ENCODE data around the gene ST6GALNAC4.
A peak's percentile ranks its signal among the peaks of the same experiment; 100 is the strongest.

The ST6GALNAC4 gene

GRCh38 chr9:127916720-127917581 lies at the start of gene ST6GALNAC4:
Gene ST6GALNAC4 (minus strand): TSS chr9:127917041. CDS start chr9:127916419, 622 bp downstream.
- Mint-ChIP-seq H3K4me1 (ENCODE audit: low read depth) (peaks cover 49% of the 10 kb centered on the region), H3K36me3 (no peaks in the 10 kb centered on the region), H3K9me3 (ENCODE audit: low read depth) (no peaks in the 10 kb centered on the region), H3K4me3 (peak within 1 kb of the TSS; percentile 91), H3K27me3 (no peaks in the 10 kb centered on the region), H3K27ac (peak within 1 kb of the TSS; percentile 89)

GRCh38 chr9:127965953-127966352 lies 49.1 kb upstream of the ST6GALNAC4 start:
- peaks cover 7% of the 10 kb centered on the region for H3K36me3 Mint-ChIP-seq
- H3K9me3 Mint-ChIP-seq (ENCODE audit: low read depth) = no peaks in the 10 kb centered on the region
- H3K27ac Mint-ChIP-seq = peak overlapping the region; percentile 98
- H3K27me3 Mint-ChIP-seq = no peaks in the 10 kb centered on the region
- peaks cover 99% of the 10 kb centered on the region for H3K4me1 Mint-ChIP-seq (ENCODE audit: low read depth)
- H3K4me3 Mint-ChIP-seq = peak overlapping the region; percentile 85

GRCh38 chr9:127963359-127964064 lies 46.7 kb upstream of the ST6GALNAC4 start:
- H3K9me3 Mint-ChIP-seq (ENCODE audit: low read depth) = no peaks in the 10 kb centered on the region
- H3K4me1 Mint-ChIP-seq (ENCODE audit: low read depth) = peaks cover 99% of the 10 kb centered on the region
- H3K36me3 Mint-ChIP-seq = peaks cover 9% of the 10 kb centered on the region
- no peaks in the 10 kb centered on the region for H3K27me3 Mint-ChIP-seq
- H3K27ac Mint-ChIP-seq = peak overlapping the region; percentile 98
- H3K4me3 Mint-ChIP-seq = peak overlapping the region; percentile 72

GRCh38 chr9:127963041-127963358 lies 46.2 kb upstream of the ST6GALNAC4 start:
- H3K27ac Mint-ChIP-seq = peak overlapping the region; percentile 98
- H3K27me3 Mint-ChIP-seq = no peaks in the 10 kb centered on the region
- H3K4me1 Mint-ChIP-seq (ENCODE audit: low read depth) = peaks cover 99% of the 10 kb centered on the region
- H3K4me3 Mint-ChIP-seq = peak overlapping the region; percentile 72
- no peaks in the 10 kb centered on the region for H3K9me3 Mint-ChIP-seq (ENCODE audit: low read depth)
- peaks cover 9% of the 10 kb centered on the region for H3K36me3 Mint-ChIP-seq

- no peaks in the 10 kb centered on the region for H3K9me3 Mint-ChIP-seq (ENCODE audit: low read depth)
- peaks cover 10% of the 10 kb centered on the region for H3K36me3 Mint-ChIP-seq
- H3K27ac Mint-ChIP-seq = peak overlapping the region; percentile 98
- H3K27me3 Mint-ChIP-seq = no peaks in the 10 kb centered on the region
- peak overlapping the region; percentile 65 for H3K4me3 Mint-ChIP-seq
- peaks cover 99% of the 10 kb centered on the region for H3K4me1 Mint-ChIP-seq (ENCODE audit: low read depth)
Observed at GRCh38 chr9:127962278-127962677, 45.4 kb upstream of the ST6GALNAC4 start.

GRCh38 chr9:127961613-127962155 lies 44.8 kb upstream of the ST6GALNAC4 start:
- peak overlapping the region; percentile 65 for H3K4me3 Mint-ChIP-seq
- H3K27ac Mint-ChIP-seq = peak overlapping the region; percentile 98
- no peaks in the 10 kb centered on the region for H3K9me3 Mint-ChIP-seq (ENCODE audit: low read depth)
- H3K36me3 Mint-ChIP-seq = peaks cover 10% of the 10 kb centered on the region
- H3K4me1 Mint-ChIP-seq (ENCODE audit: low read depth) = peaks cover 99% of the 10 kb centered on the region
- H3K27me3 Mint-ChIP-seq = no peaks in the 10 kb centered on the region

- H3K27ac Mint-ChIP-seq = peak overlapping the region; percentile 98
- H3K36me3 Mint-ChIP-seq = peaks cover 10% of the 10 kb centered on the region
- no peaks in the 10 kb centered on the region for H3K9me3 Mint-ChIP-seq (ENCODE audit: low read depth)
- peak overlapping the region; percentile 65 for H3K4me3 Mint-ChIP-seq
- peaks cover 96% of the 10 kb centered on the region for H3K4me1 Mint-ChIP-seq (ENCODE audit: low read depth)
- H3K27me3 Mint-ChIP-seq = no peaks in the 10 kb centered on the region
Observed at GRCh38 chr9:127961155-127961490, 44.3 kb upstream of the ST6GALNAC4 start.

- Mint-ChIP-seq H3K9me3 (ENCODE audit: low read depth) (no peaks in the 10 kb centered on the region), H3K27ac (peak overlapping the region; percentile 98), H3K4me1 (ENCODE audit: low read depth) (peaks cover 95% of the 10 kb centered on the region), H3K27me3 (no peaks in the 10 kb centered on the region), H3K4me3 (peak overlapping the region; percentile 52), H3K36me3 (peaks cover 10% of the 10 kb centered on the region)
Observed at GRCh38 chr9:127960410-127961154, 43.7 kb upstream of the ST6GALNAC4 start.

- H3K4me1 Mint-ChIP-seq (ENCODE audit: low read depth) = peaks cover 95% of the 10 kb centered on the region
- no peaks in the 10 kb centered on the region for H3K27me3 Mint-ChIP-seq
- peak overlapping the region; percentile 52 for H3K4me3 Mint-ChIP-seq
- H3K36me3 Mint-ChIP-seq = peaks cover 10% of the 10 kb centered on the region
- no peaks in the 10 kb centered on the region for H3K9me3 Mint-ChIP-seq (ENCODE audit: low read depth)
- peak overlapping the region; percentile 98 for H3K27ac Mint-ChIP-seq
Observed at GRCh38 chr9:127959841-127960409, 43.1 kb upstream of the ST6GALNAC4 start.

GRCh38 chr9:127959398-127959797 lies 42.6 kb upstream of the ST6GALNAC4 start:
- Mint-ChIP-seq H3K27ac (peak overlapping the region; percentile 98), H3K36me3 (peaks cover 10% of the 10 kb centered on the region)

GRCh38 chr9:127958728-127959127 lies 41.9 kb upstream of the ST6GALNAC4 start:
- peak overlapping the region; percentile 52 for H3K4me3 Mint-ChIP-seq
- no peaks in the 10 kb centered on the region for H3K27me3 Mint-ChIP-seq
- H3K36me3 Mint-ChIP-seq = peaks cover 10% of the 10 kb centered on the region

More at GRCh38 chr9:127959398-127959797, 42.6 kb upstream of the ST6GALNAC4 start:
- Mint-ChIP-seq H3K4me3 (peak overlapping the region; percentile 52), H3K27me3 (no peaks in the 10 kb centered on the region), H3K4me1 (ENCODE audit: low read depth) (peaks cover 95% of the 10 kb centered on the region), H3K9me3 (ENCODE audit: low read depth) (no peaks in the 10 kb centered on the region)

GRCh38 chr9:127955294-127956015 lies 38.6 kb upstream of the ST6GALNAC4 start:
- Mint-ChIP-seq H3K36me3 (peaks cover 7% of the 10 kb centered on the region), H3K4me3 (peak overlapping the region; percentile 74), H3K27ac (peak overlapping the region; percentile 98), H3K27me3 (no peaks in the 10 kb centered on the region), H3K9me3 (ENCODE audit: low read depth) (no peaks in the 10 kb centered on the region), H3K4me1 (ENCODE audit: low read depth) (peaks cover 94% of the 10 kb centered on the region)

More at GRCh38 chr9:127958728-127959127, 41.9 kb upstream of the ST6GALNAC4 start:
- Mint-ChIP-seq H3K9me3 (ENCODE audit: low read depth) (no peaks in the 10 kb centered on the region), H3K4me1 (ENCODE audit: low read depth) (peaks cover 96% of the 10 kb centered on the region), H3K27ac (peak overlapping the region; percentile 98)

GRCh38 chr9:127954831-127955293 lies 38.0 kb upstream of the ST6GALNAC4 start:
- Mint-ChIP-seq H3K4me3 (peak overlapping the region; percentile 74), H3K9me3 (ENCODE audit: low read depth) (no peaks in the 10 kb centered on the region), H3K27me3 (no peaks in the 10 kb centered on the region), H3K36me3 (peaks cover 7% of the 10 kb centered on the region), H3K4me1 (ENCODE audit: low read depth) (peaks cover 94% of the 10 kb centered on the region), H3K27ac (peak overlapping the region; percentile 98)
